Mammary epithelial cell (primary cell): ENCODE results near the gene PLOD3.

ENCODE experiments used
- CTCF ChIP-seq, 2 donors: IDR thresholded peaks in 1 of 2; conservative IDR thresholded peaks in 1 of 2; 2 replicates each; pipeline ENCODE4 v1.5.1; 2011 to 2012; ENCODE audit warnings: inconsistent platforms in 2 of 2, low read length in 2 of 2, mild to moderate bottlenecking in 2 of 2, control low read depth in 1 of 2, low read depth in 1 of 2; ENCODE audit not compliant: insufficient read depth in 1 of 2; ENCODE audit errors: extremely low read depth in 1 of 2
- EZH2 ChIP-seq: IDR thresholded peaks from 2 replicates; pipeline ENCODE4 v1.6.1; 2012; ENCODE audit warnings: low read length, inconsistent platforms, borderline replicate concordance

GRCh38 chr7:101239951-101240220, 22.5 kb upstream of the PLOD3 start:
- TF ChIP-seq EZH2: no peak
- TF ChIP-seq CTCF (conservative IDR thresholded peaks at IDR 0.05 in 1 of 2, IDR thresholded peaks at IDR 0.05 in 1 of 2; ENCODE audit: extremely low read depth in 1 of 2, insufficient read depth in 1 of 2, low read depth in 1 of 2, low read length in 2 of 2): no peak
